Fibroblast of pulmonary artery (primary cell): ENCODE data around the gene CHTOP.
"Not testable (repeated sequence)": the region's sequence is repeated elsewhere in the genome, so short reads cannot be mapped to it uniquely, and the experiment has no call there.

Source experiments
- DNase-seq: peaks from one replicate; pipeline ENCODE4 v3.0.0-alpha.2; 2010; ENCODE audit warnings: low read depth
- H3K4me3 ChIP-seq: replicated peaks from 2 replicates; pipeline ENCODE4 v1.5.1; 2011; ENCODE audit warnings: low read depth, mild to moderate bottlenecking, control low read depth, low read length, moderate library complexity
- CTCF ChIP-seq: IDR thresholded peaks from 2 replicates; pipeline ENCODE4 v1.5.1; 2011; ENCODE audit warnings: mild to moderate bottlenecking, control low read depth, low read length, inconsistent platforms; ENCODE audit errors: missing control alignments

CHTOP gene

GRCh38 chr1:153633754-153634665, at the start of gene CHTOP:
TSS of gene CHTOP (plus strand) at chr1:153634066. CDS start at chr1:153636589, 2,523 bp downstream.
- DNase-seq, result peak; percentile 99
- peak within 1 kb of the TSS; percentile 100 for H3K4me3 ChIP-seq
- no peak for TF ChIP-seq CTCF

GRCh38 chr1:153585006-153585405, 48.9 kb upstream of the CHTOP start:
- no peak for DNase-seq
- no peak for TF ChIP-seq CTCF
- H3K4me3 ChIP-seq, result no peak overlapping the region

GRCh38 chr1:153586347-153586746, 47.5 kb upstream of the CHTOP start:
- DNase-seq, result no peak
- no peak overlapping the region for H3K4me3 ChIP-seq
- TF ChIP-seq CTCF, result no peak

GRCh38 chr1:153587314-153587713, 46.6 kb upstream of the CHTOP start:
- H3K4me3 ChIP-seq, result no peak overlapping the region
- no peak for DNase-seq
- TF ChIP-seq CTCF, result no peak

- not testable (repeated sequence) for DNase-seq, H3K4me3 ChIP-seq
Measured at GRCh38 chr1:153588033-153588432, 45.8 kb upstream of the CHTOP start.

GRCh38 chr1:153588482-153588881, 45.4 kb upstream of the CHTOP start:
- H3K4me3 ChIP-seq, result no peak overlapping the region
- TF ChIP-seq CTCF, result no peak
- DNase-seq, result no peak

GRCh38 chr1:153592748-153593147, 41.1 kb upstream of the CHTOP start:
- no peak for DNase-seq
- H3K4me3 ChIP-seq, result no peak overlapping the region
- no peak for TF ChIP-seq CTCF
